GM06990 (cell line): Measurements from ENCODE around the gene KCNH6.

Source experiments
- DNase-seq: peaks from one replicate; pipeline ENCODE4 v3.0.0-alpha.2; 2011; ENCODE audit not compliant: insufficient read length; ENCODE audit errors: extremely low read depth
- H3K27me3 ChIP-seq: replicated peaks from 2 replicates; pipeline ENCODE4 v1.6.0; 2011; ENCODE audit warnings: low read length; ENCODE audit not compliant: control insufficient read depth, insufficient read depth
- H3K36me3 ChIP-seq: 2 replicates; pipeline ENCODE4 v1.5.1; 2011; ENCODE audit warnings: low read length; ENCODE audit not compliant: control insufficient read depth, insufficient read depth
- H3K4me3 ChIP-seq: replicated peaks from 2 replicates; pipeline ENCODE4 v1.5.1; 2011; ENCODE audit warnings: low read depth, mild to moderate bottlenecking, control low read depth, low read length
- TF ChIP-seq, protein P1 (sequence below): IDR thresholded peaks from 2 replicates; pipeline ENCODE4 v1.5.1; 2011; ENCODE audit warnings: low read length, control low read depth, mild to moderate bottlenecking, inconsistent platforms; ENCODE audit not compliant: insufficient read depth, poor library complexity, severe bottlenecking

Gene KCNH6, protein sequence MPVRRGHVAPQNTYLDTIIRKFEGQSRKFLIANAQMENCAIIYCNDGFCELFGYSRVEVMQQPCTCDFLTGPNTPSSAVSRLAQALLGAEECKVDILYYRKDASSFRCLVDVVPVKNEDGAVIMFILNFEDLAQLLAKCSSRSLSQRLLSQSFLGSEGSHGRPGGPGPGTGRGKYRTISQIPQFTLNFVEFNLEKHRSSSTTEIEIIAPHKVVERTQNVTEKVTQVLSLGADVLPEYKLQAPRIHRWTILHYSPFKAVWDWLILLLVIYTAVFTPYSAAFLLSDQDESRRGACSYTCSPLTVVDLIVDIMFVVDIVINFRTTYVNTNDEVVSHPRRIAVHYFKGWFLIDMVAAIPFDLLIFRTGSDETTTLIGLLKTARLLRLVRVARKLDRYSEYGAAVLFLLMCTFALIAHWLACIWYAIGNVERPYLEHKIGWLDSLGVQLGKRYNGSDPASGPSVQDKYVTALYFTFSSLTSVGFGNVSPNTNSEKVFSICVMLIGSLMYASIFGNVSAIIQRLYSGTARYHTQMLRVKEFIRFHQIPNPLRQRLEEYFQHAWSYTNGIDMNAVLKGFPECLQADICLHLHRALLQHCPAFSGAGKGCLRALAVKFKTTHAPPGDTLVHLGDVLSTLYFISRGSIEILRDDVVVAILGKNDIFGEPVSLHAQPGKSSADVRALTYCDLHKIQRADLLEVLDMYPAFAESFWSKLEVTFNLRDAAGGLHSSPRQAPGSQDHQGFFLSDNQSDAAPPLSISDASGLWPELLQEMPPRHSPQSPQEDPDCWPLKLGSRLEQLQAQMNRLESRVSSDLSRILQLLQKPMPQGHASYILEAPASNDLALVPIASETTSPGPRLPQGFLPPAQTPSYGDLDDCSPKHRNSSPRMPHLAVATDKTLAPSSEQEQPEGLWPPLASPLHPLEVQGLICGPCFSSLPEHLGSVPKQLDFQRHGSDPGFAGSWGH

DNA sequence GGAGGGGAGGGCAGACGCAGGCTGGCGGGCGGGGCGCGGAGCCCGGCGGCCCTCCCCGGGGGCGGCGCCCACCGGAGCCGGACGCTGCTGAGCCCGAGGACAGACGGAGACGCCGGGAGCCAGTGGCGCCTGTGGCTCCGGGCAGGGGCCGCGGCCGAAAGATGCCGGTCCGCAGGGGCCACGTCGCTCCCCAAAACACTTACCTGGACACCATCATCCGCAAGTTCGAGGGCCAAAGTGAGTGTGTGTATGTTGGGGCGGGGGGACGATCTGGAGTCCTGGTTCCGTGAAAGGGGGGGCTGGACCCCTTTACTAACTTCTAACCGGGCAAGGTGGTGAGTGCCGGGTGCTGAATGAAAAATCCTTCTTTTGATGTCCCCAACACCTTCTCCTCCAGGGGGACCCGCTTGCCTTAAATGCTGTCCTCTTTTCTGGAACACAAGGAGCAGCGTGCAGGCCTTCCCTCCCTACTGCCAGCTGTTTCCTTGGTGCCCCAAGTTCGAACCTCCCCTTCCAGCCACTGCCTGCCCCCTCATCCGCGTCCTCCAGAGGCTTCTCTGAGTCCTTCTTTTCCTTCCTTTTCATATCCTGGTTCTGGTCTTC is at the start of gene KCNH6:
KCNH6 (plus strand) TSS at position 106 of the 603 bp plus-strand sequence; CDS start at position 162, 56 bp downstream.
- no peak within 1 kb of the TSS for H3K4me3 ChIP-seq
- TF ChIP-seq, protein P1, sequence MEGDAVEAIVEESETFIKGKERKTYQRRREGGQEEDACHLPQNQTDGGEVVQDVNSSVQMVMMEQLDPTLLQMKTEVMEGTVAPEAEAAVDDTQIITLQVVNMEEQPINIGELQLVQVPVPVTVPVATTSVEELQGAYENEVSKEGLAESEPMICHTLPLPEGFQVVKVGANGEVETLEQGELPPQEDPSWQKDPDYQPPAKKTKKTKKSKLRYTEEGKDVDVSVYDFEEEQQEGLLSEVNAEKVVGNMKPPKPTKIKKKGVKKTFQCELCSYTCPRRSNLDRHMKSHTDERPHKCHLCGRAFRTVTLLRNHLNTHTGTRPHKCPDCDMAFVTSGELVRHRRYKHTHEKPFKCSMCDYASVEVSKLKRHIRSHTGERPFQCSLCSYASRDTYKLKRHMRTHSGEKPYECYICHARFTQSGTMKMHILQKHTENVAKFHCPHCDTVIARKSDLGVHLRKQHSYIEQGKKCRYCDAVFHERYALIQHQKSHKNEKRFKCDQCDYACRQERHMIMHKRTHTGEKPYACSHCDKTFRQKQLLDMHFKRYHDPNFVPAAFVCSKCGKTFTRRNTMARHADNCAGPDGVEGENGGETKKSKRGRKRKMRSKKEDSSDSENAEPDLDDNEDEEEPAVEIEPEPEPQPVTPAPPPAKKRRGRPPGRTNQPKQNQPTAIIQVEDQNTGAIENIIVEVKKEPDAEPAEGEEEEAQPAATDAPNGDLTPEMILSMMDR: no peak
- H3K27me3 ChIP-seq: no peaks in the 10 kb centered on the region; the same call in none of the 2 replicates
- DNase-seq: no peak
- no peaks in the 10 kb centered on the region for H3K36me3 ChIP-seq

DNA sequence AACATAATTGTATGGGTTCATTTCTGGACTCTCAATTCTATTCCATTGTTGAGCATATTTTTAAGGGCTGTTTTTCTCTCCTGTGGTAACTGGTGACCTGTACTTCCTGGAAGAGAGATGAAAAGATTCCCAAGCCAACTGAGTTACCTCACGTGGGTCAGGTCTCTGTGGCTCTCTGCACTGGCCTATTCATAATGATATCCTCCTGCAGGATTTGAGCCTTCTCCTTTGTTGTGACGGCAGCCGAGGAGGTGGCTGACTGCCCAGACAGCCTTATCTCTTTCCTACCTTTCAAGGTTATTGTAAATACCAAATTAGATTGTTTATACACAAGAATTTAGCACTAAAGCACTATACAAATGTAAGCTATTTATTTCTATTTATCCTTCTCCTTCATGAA is 49.0 kb upstream of the KCNH6 start:
- TF ChIP-seq, protein P1: no peak
- no peak for DNase-seq
- H3K27me3 ChIP-seq: peaks cover 3% of the 10 kb centered on the region

DNA sequence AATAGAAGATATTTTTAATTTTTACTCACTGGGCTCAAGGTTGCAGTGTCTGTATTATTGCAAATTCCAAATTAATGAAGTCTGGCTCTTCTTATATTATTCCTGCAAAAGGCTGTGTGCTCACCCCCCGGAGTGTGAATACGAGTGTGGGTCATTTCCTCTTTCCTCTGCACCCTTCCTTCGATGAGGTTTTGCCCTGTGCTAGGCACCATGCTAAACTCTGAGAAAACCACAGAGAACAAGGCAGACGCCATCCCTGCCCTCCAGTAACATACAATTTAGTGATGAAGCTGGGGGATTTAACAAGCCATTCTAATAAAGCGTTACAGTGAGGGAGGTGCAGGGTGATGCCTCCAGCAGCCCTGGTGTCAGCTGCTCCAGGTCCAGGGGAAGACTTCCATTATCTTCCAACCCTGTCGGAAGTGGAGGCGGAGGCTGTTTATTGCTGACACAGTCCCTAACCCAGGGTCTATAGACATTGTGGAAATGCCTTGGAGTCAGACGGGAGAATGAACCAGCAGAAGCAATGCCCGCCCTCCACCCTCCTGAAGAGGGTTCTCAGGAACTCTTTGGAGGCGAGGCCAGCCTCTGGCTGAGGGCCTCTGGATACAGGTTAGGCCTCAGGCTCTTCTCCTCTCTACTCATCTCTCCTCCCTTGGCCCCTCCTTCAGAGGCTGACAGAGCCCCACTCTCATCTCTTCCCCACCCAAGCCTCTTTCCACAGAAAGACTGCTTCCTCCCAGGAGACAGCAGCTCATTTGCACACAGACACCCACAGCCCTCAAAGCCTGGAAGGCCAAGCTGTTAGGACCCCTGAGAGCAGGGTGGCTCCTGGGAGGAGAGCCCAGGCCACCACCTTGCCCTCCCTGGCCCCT is 48.3 kb upstream of the KCNH6 start:
- TF ChIP-seq, protein P1: no peak
- H3K36me3 ChIP-seq: no peaks in the 10 kb centered on the region
- no peak for DNase-seq
- no peak overlapping the region for H3K4me3 ChIP-seq
- H3K27me3 ChIP-seq: peaks cover 3% of the 10 kb centered on the region

More for the DNA sequence above, 49.0 kb upstream of the KCNH6 start:
- H3K36me3 ChIP-seq: no peaks in the 10 kb centered on the region
- no peak overlapping the region for H3K4me3 ChIP-seq

DNA sequence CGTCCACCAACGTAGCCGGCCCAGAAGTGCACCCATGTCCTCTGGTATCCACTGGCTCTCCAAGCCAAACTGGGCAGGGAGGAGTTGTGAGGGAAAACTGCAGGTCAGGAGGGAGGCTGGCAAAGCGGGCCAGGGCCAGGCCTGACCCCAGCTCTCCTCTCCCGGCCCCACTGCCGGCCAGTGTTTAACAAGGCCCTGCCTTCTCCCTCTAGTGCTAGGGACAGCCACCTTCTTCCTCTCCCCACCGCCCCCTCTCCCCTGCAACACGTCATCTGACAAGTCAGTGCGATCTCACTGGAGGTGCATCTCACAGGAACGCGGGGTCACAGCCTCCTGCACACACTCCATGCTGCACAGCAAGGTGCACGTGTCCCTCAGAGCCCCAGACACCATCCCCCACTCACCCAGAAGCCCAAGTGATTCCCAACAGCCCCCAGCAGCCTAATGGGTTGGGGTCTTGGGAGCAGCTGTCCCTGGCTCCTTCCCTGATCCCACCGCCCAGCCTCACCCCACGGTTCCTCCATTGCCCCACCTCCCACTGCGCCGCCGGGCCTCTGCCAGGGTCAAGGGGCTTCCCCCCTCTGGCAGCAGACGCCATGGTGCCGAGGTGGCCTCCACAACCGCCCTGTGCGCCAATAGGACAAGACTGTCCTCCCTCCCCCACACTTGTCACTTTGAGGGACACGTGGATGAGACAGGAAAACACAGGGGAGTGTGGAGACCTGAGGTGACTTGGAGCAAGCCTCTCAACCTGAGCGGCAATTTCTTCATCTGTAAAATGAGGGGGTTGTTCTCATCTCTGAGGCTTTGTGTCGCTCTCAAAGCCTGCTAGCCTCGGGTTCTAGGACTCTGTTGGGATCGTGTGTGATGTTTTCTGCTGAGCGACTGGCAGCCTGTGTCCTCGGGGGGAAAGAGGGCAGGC is 47.4 kb upstream of the KCNH6 start:
- no peaks in the 10 kb centered on the region for H3K36me3 ChIP-seq
- no peak overlapping the region for H3K4me3 ChIP-seq
- H3K27me3 ChIP-seq: peaks cover 3% of the 10 kb centered on the region
- TF ChIP-seq, protein P1: no peak
- no peak for DNase-seq
